ENCODE data around the gene SPATA6. TPM values are rescaled to one million over a fixed set of nuclear protein-coding genes. Genes with fewer than 3 reads are reported as not detected.

Gene SPATA6
- total and polyA plus RNA-seq, 4 donors = 1.1 to 5.5 (median 2.4) TPM

- no peak overlapping the region for H3K27ac ChIP-seq (ENCODE audit: low read depth in 1 of 2, low read length in 2 of 2)
- no peaks in the 10 kb centered on the region for H3K36me3 ChIP-seq (ENCODE audit: control insufficient read depth in 4 of 4, insufficient read depth in 3 of 4, low read depth in 1 of 4, low read length in 3 of 4)
- H3K9me3 ChIP-seq (ENCODE audit: control insufficient read depth in 4 of 4, low read length in 3 of 4) = no peaks in the 10 kb centered on the region
- no peaks in the 10 kb centered on the region for H3K27me3 ChIP-seq (ENCODE audit: control insufficient read depth in 4 of 4, insufficient read depth in 4 of 4, low read length in 3 of 4)
- TF ChIP-seq TAF1 (conservative IDR thresholded peaks at IDR 0.05) (no peak), FOXA2 (IDR thresholded peaks at IDR 0.05) (no peak), HNF4G (IDR thresholded peaks at IDR 0.05) (no peak), FOXA1 (IDR thresholded peaks at IDR 0.05) (no peak), ZBTB33 (IDR thresholded peaks at IDR 0.05) (no peak), NR2F2 (IDR thresholded peaks at IDR 0.05) (no peak), SP1 (IDR thresholded peaks at IDR 0.05) (no peak), CTCF (IDR thresholded peaks at IDR 0.05; ENCODE audit: low read depth, low read length, missing input control) (no peak), JUND (IDR thresholded peaks at IDR 0.05) (no peak), RAD21 (IDR thresholded peaks at IDR 0.05) (no peak), GABPA (IDR thresholded peaks at IDR 0.05 in 1 of 2, conservative IDR thresholded peaks at IDR 0.05 in 1 of 2) (no peak), RXRA (IDR thresholded peaks at IDR 0.05) (no peak), HNF4A (conservative IDR thresholded peaks at IDR 0.05) (no peak), YY1 (IDR thresholded peaks at IDR 0.05) (no peak), EGR1 (IDR thresholded peaks at IDR 0.05; ENCODE audit: low read depth in 2 of 2) (no peak)
- TF ChIP-seq, protein P1, sequence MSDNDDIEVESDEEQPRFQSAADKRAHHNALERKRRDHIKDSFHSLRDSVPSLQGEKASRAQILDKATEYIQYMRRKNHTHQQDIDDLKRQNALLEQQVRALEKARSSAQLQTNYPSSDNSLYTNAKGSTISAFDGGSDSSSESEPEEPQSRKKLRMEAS (IDR thresholded peaks at IDR 0.05) = no peak
- TF ChIP-seq, protein P2, sequence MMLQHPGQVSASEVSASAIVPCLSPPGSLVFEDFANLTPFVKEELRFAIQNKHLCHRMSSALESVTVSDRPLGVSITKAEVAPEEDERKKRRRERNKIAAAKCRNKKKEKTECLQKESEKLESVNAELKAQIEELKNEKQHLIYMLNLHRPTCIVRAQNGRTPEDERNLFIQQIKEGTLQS (IDR thresholded peaks at IDR 0.05) = no peak
- TF ChIP-seq, protein P3, sequence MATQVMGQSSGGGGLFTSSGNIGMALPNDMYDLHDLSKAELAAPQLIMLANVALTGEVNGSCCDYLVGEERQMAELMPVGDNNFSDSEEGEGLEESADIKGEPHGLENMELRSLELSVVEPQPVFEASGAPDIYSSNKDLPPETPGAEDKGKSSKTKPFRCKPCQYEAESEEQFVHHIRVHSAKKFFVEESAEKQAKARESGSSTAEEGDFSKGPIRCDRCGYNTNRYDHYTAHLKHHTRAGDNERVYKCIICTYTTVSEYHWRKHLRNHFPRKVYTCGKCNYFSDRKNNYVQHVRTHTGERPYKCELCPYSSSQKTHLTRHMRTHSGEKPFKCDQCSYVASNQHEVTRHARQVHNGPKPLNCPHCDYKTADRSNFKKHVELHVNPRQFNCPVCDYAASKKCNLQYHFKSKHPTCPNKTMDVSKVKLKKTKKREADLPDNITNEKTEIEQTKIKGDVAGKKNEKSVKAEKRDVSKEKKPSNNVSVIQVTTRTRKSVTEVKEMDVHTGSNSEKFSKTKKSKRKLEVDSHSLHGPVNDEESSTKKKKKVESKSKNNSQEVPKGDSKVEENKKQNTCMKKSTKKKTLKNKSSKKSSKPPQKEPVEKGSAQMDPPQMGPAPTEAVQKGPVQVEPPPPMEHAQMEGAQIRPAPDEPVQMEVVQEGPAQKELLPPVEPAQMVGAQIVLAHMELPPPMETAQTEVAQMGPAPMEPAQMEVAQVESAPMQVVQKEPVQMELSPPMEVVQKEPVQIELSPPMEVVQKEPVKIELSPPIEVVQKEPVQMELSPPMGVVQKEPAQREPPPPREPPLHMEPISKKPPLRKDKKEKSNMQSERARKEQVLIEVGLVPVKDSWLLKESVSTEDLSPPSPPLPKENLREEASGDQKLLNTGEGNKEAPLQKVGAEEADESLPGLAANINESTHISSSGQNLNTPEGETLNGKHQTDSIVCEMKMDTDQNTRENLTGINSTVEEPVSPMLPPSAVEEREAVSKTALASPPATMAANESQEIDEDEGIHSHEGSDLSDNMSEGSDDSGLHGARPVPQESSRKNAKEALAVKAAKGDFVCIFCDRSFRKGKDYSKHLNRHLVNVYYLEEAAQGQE (IDR thresholded peaks at IDR 0.05) = no peak
- no peak for DNase-seq (ENCODE audit: low spot score)
- WGBS = 100% methylated on average over 1 of the region's 1 CpG
- H3K9ac ChIP-seq (ENCODE audit: low read depth in 1 of 2, low read length in 2 of 2) = no peak overlapping the region
- H3K4me3 ChIP-seq (ENCODE audit: low read depth in 1 of 3, low read length in 3 of 3) = no peak overlapping the region
- H3K4me1 ChIP-seq (ENCODE audit: control insufficient read depth in 4 of 4, insufficient read depth in 4 of 4, low read length in 3 of 4) = no peaks in the 10 kb centered on the region
These were observed 53.3 kb downstream of the SPATA6 start for GRCh38 chr1:48418742-48419141.

Data from liver (tissue), 9 donors.